Progenitor cell of endocrine pancreas (in vitro differentiated cells): ENCODE results near the gene GATAD2B. TPM values are rescaled to one million over a fixed set of nuclear protein-coding genes. Genes with fewer than 3 reads are reported as not detected.
A peak's percentile ranks its signal among the peaks of the same experiment; 100 is the strongest.

ENCODE experiments used
- DNase-seq: peaks from one replicate; pipeline ENCODE4 v3.0.0; 2021; ENCODE audit warnings: low spot score; ENCODE audit not compliant: unreplicated experiment
- H3K27ac Mint-ChIP-seq: 2 replicates; pipeline ENCODE4 v1.8.0; 2021; ENCODE audit warnings: mild to moderate bottlenecking, moderate library complexity, mixed read lengths
- H3K27me3 Mint-ChIP-seq: 2 replicates; pipeline ENCODE4 v1.8.0; 2021; ENCODE audit warnings: mixed read lengths
- H3K36me3 Mint-ChIP-seq: 2 replicates; pipeline ENCODE4 v1.8.0; 2022; ENCODE audit warnings: mixed read lengths; ENCODE audit not compliant: insufficient read depth
- H3K4me1 Mint-ChIP-seq: 2 replicates; pipeline ENCODE4 v1.8.0; 2021; ENCODE audit warnings: low read depth, mixed read lengths
- H3K4me3 Mint-ChIP-seq: 2 replicates; pipeline ENCODE4 v1.8.0; 2021; ENCODE audit warnings: low read depth, mild to moderate bottlenecking, moderate library complexity, mixed read lengths
- H3K9me3 Mint-ChIP-seq: 2 replicates; pipeline ENCODE4 v1.8.0; 2021; ENCODE audit warnings: low read depth, mixed read lengths
- CTCF ChIP-seq: fragments of 200-600 bp; sonication (generic); IDR thresholded peaks from one replicate; pipeline ENCODE4 v1.5.0; 2021; ENCODE audit warnings: antibody characterized with exemption, mild to moderate bottlenecking; ENCODE audit not compliant: unreplicated experiment
- total RNA-seq: library from RNA; stranded (reverse); gene quantifications from 2 replicates; pipeline ENCODE4 v1.2.1, GENCODE V29; 2021

The GATAD2B gene
- total RNA-seq, 1 donor from 2014 or later, result 52.6 TPM

GRCh38 chr1:153944005-153944826, 21.4 kb upstream of the GATAD2B start:
- Mint-ChIP-seq H3K36me3 (peaks cover 6% of the 10 kb centered on the region), H3K4me1 (peaks cover 7% of the 10 kb centered on the region), H3K4me3 (peak overlapping the region; percentile 75), H3K27ac (peak overlapping the region; percentile 3), H3K9me3 (no peaks in the 10 kb centered on the region), H3K27me3 (no peaks in the 10 kb centered on the region)
- TF ChIP-seq CTCF, result no peak
- DNase-seq, result no peak

GRCh38 chr1:153942766-153943549, 20.2 kb upstream of the GATAD2B start:
- no peaks in the 10 kb centered on the region for H3K27me3 Mint-ChIP-seq
- peaks cover 7% of the 10 kb centered on the region for H3K4me1 Mint-ChIP-seq
- H3K27ac Mint-ChIP-seq, result no peak overlapping the region
- H3K9me3 Mint-ChIP-seq, result no peaks in the 10 kb centered on the region
- no peak overlapping the region for H3K4me3 Mint-ChIP-seq
- peaks cover 3% of the 10 kb centered on the region for H3K36me3 Mint-ChIP-seq
- TF ChIP-seq CTCF, result no peak
- DNase-seq, result no peak

GRCh38 chr1:153941826-153942725, 19.3 kb upstream of the GATAD2B start:
- Mint-ChIP-seq H3K9me3 (no peaks in the 10 kb centered on the region), H3K27ac (no peak overlapping the region), H3K36me3 (peaks cover 2% of the 10 kb centered on the region), H3K4me1 (peaks cover 7% of the 10 kb centered on the region), H3K27me3 (no peaks in the 10 kb centered on the region), H3K4me3 (no peak overlapping the region)
- no peak for TF ChIP-seq CTCF
- DNase-seq, result no peak

GRCh38 chr1:153940756-153941155, 18.0 kb upstream of the GATAD2B start:
- DNase-seq, result no peak
- no peak for TF ChIP-seq CTCF
- no peak overlapping the region for H3K27ac Mint-ChIP-seq
- no peaks in the 10 kb centered on the region for H3K27me3 Mint-ChIP-seq
- no peak overlapping the region for H3K4me3 Mint-ChIP-seq
- H3K9me3 Mint-ChIP-seq, result no peaks in the 10 kb centered on the region
- peaks cover 5% of the 10 kb centered on the region for H3K4me1 Mint-ChIP-seq
- H3K36me3 Mint-ChIP-seq, result peaks cover 6% of the 10 kb centered on the region

GRCh38 chr1:153939476-153939875, 16.7 kb upstream of the GATAD2B start:
- H3K27me3 Mint-ChIP-seq, result no peaks in the 10 kb centered on the region

More at GRCh38 chr1:153939476-153939875, 16.7 kb upstream of the GATAD2B start:
- peaks cover under 1% of the 10 kb centered on the region for H3K4me1 Mint-ChIP-seq
- no peak overlapping the region for H3K27ac Mint-ChIP-seq
- DNase-seq, result no peak
- peaks cover 6% of the 10 kb centered on the region for H3K36me3 Mint-ChIP-seq
- no peak for TF ChIP-seq CTCF
- no peak overlapping the region for H3K4me3 Mint-ChIP-seq
- no peaks in the 10 kb centered on the region for H3K9me3 Mint-ChIP-seq
